HL-60 (cell line): ENCODE data around the gene NR5A1.

Experiments
- DNase-seq, 2 experiments: peaks; one replicate each; pipeline ENCODE4 v3.0.0-alpha.2; 2010 to 2020; ENCODE audit warnings: low read depth in 1 of 2, low spot score in 1 of 2
- H3K27ac ChIP-seq: fragments of 250-450 bp; sonication (Bioruptor Pico); replicated peaks from 2 replicates; pipeline ENCODE4 v1.5.1; 2020; ENCODE audit warnings: mild to moderate bottlenecking, moderate library complexity
- H3K27me3 ChIP-seq: fragments of 250-450 bp; sonication (Bioruptor Pico); 2 replicates; pipeline ENCODE4 v1.5.1; 2021; ENCODE audit warnings: mild to moderate bottlenecking, moderate library complexity; ENCODE audit not compliant: insufficient read depth, poor library complexity, severe bottlenecking
- H3K4me3 ChIP-seq: replicated peaks from 2 replicates; pipeline ENCODE4 v1.5.1; 2011; ENCODE audit warnings: mild to moderate bottlenecking, control low read depth, low read length; ENCODE audit not compliant: insufficient read depth
- CTCF ChIP-seq: IDR thresholded peaks from one replicate; pipeline ENCODE4 v1.5.1; 2011; ENCODE audit warnings: low read length, control low read depth, inconsistent platforms; ENCODE audit not compliant: insufficient read depth
- GABPA ChIP-seq: IDR thresholded peaks from 2 replicates; pipeline ENCODE4 v1.6.1; 2012; ENCODE audit warnings: low read depth
- POLR2AphosphoS5 ChIP-seq: IDR thresholded peaks from 2 replicates; pipeline ENCODE4 v1.6.1; 2012; ENCODE audit warnings: low read depth
- REST ChIP-seq: IDR thresholded peaks from 2 replicates; pipeline ENCODE4 v1.6.1; 2012; ENCODE audit warnings: low read depth; ENCODE audit not compliant: insufficient replicate concordance
- SPI1 ChIP-seq: IDR thresholded peaks from 2 replicates; pipeline ENCODE4 v1.6.1; 2012; ENCODE audit warnings: low read depth, mild to moderate bottlenecking, borderline replicate concordance

NR5A1 gene

GRCh38 chr9:124487260-124488182 is 19.7 kb downstream of the NR5A1 start:
- DNase-seq, result no peak
- no peak overlapping the region for H3K27ac ChIP-seq
- no peak overlapping the region for H3K4me3 ChIP-seq
- TF ChIP-seq CTCF (no peak), POLR2AphosphoS5 (no peak), SPI1 (no peak), REST (no peak), GABPA (no peak)
- H3K27me3 ChIP-seq, result no peaks in the 10 kb centered on the region

- Histone ChIP-seq H3K27me3 (no peaks in the 10 kb centered on the region), H3K27ac (no peak overlapping the region), H3K4me3 (no peak overlapping the region)
- no peak for DNase-seq
- TF ChIP-seq CTCF (no peak), REST (no peak)
These were observed 20.4 kb downstream of the NR5A1 start for GRCh38 chr9:124486778-124487259.

- no peak for TF ChIP-seq CTCF
- TF ChIP-seq POLR2AphosphoS5, result no peak
- TF ChIP-seq GABPA, result no peak
- no peak for TF ChIP-seq REST
- TF ChIP-seq SPI1, result no peak
- no peak for DNase-seq
- no peak overlapping the region for H3K4me3 ChIP-seq
- no peaks in the 10 kb centered on the region for H3K27me3 ChIP-seq
- H3K27ac ChIP-seq, result no peak overlapping the region
These were observed 21.3 kb downstream of the NR5A1 start for GRCh38 chr9:124485936-124486335.
